ENCODE data around the gene ADRM1.

Gene ADRM1

GRCh38 chr20:62299666-62300236 is 3.0 kb upstream of the ADRM1 start:
- no peak for DNase-seq

- DNase-seq: no peak
Measured at GRCh38 chr20:62300319-62300718, 2.5 kb upstream of the ADRM1 start.

- no peak for DNase-seq
Measured at GRCh38 chr20:62301111-62301668, 1.6 kb upstream of the ADRM1 start.

- DNase-seq: peak; percentile 96
Measured at GRCh38 chr20:62301773-62302340, 940 bp upstream of the ADRM1 start.

GRCh38 chr20:62303062-62303339 is 204 bp downstream of the ADRM1 start:
- no peak for DNase-seq

GRCh38 chr20:62303340-62304226 is 786 bp downstream of the ADRM1 start:
- DNase-seq: peak; percentile 32

GRCh38 chr20:62304331-62305148 is 1.7 kb downstream of the ADRM1 start:
- no peak for DNase-seq

- peak; percentile 32 for DNase-seq
Measured at GRCh38 chr20:62305149-62305764, 2.5 kb downstream of the ADRM1 start.

- no peak for DNase-seq
Measured at GRCh38 chr20:62305765-62306413, 3.1 kb downstream of the ADRM1 start.

- no peak for DNase-seq
Measured at GRCh38 chr20:62306414-62307187, 3.8 kb downstream of the ADRM1 start.

- no peak for DNase-seq
Measured at GRCh38 chr20:62307226-62308101, 4.7 kb downstream of the ADRM1 start.

- no peak for DNase-seq
Measured at GRCh38 chr20:62308102-62308822, 5.5 kb downstream of the ADRM1 start.

- no peak for DNase-seq
Measured at GRCh38 chr20:62309198-62309944, 6.6 kb downstream of the ADRM1 start.

GRCh38 chr20:62309947-62310756 is 7.4 kb downstream of the ADRM1 start:
- DNase-seq: no peak

- DNase-seq: no peak
Measured at GRCh38 chr20:62310757-62311121, 7.9 kb downstream of the ADRM1 start.

- no peak for DNase-seq
Measured at GRCh38 chr20:62311150-62311549, 8.4 kb downstream of the ADRM1 start.

- DNase-seq: no peak
Measured at GRCh38 chr20:62311832-62312661, 9.2 kb downstream of the ADRM1 start.
